ENCODE measurements around the gene VPS35. TPM values are rescaled to one million over a fixed set of nuclear protein-coding genes. Genes with fewer than 3 reads are reported as not detected.

The VPS35 gene
- total and polyA plus RNA-seq, 2 of the 13 experiments (the other 11 are each of a cell fraction or from before 2014, with no cell fraction given) = 30.7 to 136 TPM

DNA sequence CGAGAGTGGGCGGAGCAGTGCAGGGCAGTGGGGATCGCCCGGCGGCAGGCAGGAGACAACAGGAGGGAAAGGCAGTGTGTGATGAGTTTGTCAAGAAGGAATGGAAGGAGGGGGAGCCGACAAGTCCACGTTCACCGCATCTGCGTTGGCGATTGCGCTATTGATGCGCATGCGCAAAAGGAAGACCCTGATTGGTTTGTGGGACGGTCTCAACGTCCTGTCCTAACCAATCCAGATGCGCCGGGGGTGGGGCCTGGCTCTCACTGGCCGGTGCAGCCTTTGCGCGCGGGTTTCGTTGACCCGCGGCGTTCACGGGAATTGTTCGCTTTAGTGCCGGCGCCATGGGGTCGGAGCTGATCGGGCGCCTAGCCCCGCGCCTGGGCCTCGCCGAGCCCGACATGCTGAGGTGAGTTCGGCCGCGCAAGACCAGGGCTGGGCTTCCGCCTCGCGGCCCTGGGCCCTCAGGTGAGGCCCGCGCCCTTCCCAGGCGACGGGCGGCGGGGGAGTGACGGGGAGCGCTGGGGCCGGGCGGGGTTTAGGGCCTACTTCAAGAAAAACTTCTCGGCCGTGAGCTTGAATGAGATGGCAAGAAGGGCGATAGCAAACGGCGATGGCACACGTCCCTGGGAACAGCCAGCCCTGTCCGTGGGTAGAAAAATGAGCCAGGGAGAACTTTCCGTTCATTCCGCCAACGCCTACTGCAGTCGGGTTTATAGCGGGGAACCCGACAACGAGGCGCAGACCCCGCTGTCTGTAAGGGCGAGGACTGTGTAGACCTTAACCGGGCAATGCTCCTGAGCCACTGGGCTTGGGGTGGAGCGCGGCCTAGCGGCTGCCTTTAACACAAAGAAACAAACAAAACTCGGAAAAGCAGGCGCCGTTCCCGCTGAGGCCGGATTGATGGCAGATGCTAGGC, 645 bp upstream of the VPS35 start, which contains the start of gene ORC6 (continued):
- TF ChIP-seq ZNF672 (CRISPR knock-in tag; IDR thresholded peaks at IDR 0.05) (no peak), MEIS2 (CRISPR knock-in tag; IDR thresholded peaks at IDR 0.05) (0 out of 2 replicates have a peak, but pooled peaks have one; percentile 13), RFX1 (IDR thresholded peaks at IDR 0.05) (no peak), SMC3 (IDR thresholded peaks at IDR 0.05; ENCODE audit: low read length) (0 out of 2 replicates have a peak, but pooled peaks have one; percentile 24), ZNF678 (CRISPR knock-in tag; IDR thresholded peaks at IDR 0.05) (no peak; the same call in 1 of the 2 replicates), KLF15 (CRISPR knock-in tag; IDR thresholded peaks at IDR 0.05; ENCODE audit: borderline replicate concordance) (no peak), ZNF317 (CRISPR knock-in tag; IDR thresholded peaks at IDR 0.05) (no peak), ZNF543 (CRISPR knock-in tag; IDR thresholded peaks at IDR 0.05) (peak; percentile 89), HNF4G (IDR thresholded peaks at IDR 0.05; ENCODE audit: borderline replicate concordance, low read depth, low read length) (no peak), HNF4G (CRISPR knock-in tag; IDR thresholded peaks at IDR 0.05; ENCODE audit: borderline replicate concordance, low read depth) (0 out of 2 replicates have a peak, but pooled peaks have one; percentile 40), SMAD1 (CRISPR knock-in tag; IDR thresholded peaks at IDR 0.05; ENCODE audit: borderline replicate concordance, low read depth) (no peak), ZNF670 (CRISPR knock-in tag; IDR thresholded peaks at IDR 0.05; ENCODE audit: borderline replicate concordance) (peak; percentile 81; the same call in 1 of the 2 replicates), HNRNPUL1 (IDR thresholded peaks at IDR 0.05; ENCODE audit: low read depth, low read length) (no peak), PCBP2 (optimal IDR thresholded peaks at IDR 0.05; ENCODE audit: low read depth, low read length, poor library complexity, severe bottlenecking) (no peak), CEBPB (IDR thresholded peaks at IDR 0.05; ENCODE audit: borderline replicate concordance, low read depth, low read length) (no peak), NRL (CRISPR knock-in tag; IDR thresholded peaks at IDR 0.05; ENCODE audit: borderline replicate concordance) (peak; percentile 28; the same call in 1 of the 2 replicates)
- TF ChIP-seq, protein P1, sequence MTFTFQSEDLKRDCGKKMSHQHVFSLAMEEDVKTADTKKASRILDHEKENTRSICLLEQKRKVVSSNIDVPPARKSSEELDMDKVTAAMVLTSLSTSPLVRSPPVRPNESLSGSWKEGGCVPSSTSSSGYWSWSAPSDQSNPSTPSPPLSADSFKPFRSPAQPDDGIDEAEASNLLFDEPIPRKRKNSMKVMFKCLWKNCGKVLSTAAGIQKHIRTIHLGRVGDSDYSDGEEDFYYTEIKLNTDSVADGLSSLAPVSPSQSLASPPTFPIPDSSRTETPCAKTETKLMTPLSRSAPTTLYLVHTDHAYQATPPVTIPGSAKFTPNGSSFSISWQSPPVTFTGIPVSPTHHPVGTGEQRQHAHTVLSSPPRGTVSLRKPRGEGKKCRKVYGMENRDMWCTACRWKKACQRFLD (CRISPR knock-in tag; IDR thresholded peaks at IDR 0.05; ENCODE audit: borderline replicate concordance) = no peak
- TF ChIP-seq, protein P2, sequence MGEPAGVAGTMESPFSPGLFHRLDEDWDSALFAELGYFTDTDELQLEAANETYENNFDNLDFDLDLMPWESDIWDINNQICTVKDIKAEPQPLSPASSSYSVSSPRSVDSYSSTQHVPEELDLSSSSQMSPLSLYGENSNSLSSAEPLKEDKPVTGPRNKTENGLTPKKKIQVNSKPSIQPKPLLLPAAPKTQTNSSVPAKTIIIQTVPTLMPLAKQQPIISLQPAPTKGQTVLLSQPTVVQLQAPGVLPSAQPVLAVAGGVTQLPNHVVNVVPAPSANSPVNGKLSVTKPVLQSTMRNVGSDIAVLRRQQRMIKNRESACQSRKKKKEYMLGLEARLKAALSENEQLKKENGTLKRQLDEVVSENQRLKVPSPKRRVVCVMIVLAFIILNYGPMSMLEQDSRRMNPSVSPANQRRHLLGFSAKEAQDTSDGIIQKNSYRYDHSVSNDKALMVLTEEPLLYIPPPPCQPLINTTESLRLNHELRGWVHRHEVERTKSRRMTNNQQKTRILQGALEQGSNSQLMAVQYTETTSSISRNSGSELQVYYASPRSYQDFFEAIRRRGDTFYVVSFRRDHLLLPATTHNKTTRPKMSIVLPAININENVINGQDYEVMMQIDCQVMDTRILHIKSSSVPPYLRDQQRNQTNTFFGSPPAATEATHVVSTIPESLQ (CRISPR knock-in tag; conservative IDR thresholded peaks at IDR 0.05) = no peak
- TF ChIP-seq, protein P3, sequence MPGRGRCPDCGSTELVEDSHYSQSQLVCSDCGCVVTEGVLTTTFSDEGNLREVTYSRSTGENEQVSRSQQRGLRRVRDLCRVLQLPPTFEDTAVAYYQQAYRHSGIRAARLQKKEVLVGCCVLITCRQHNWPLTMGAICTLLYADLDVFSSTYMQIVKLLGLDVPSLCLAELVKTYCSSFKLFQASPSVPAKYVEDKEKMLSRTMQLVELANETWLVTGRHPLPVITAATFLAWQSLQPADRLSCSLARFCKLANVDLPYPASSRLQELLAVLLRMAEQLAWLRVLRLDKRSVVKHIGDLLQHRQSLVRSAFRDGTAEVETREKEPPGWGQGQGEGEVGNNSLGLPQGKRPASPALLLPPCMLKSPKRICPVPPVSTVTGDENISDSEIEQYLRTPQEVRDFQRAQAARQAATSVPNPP (CRISPR knock-in tag; IDR thresholded peaks at IDR 0.05) = no peak
- TF ChIP-seq, protein P4, sequence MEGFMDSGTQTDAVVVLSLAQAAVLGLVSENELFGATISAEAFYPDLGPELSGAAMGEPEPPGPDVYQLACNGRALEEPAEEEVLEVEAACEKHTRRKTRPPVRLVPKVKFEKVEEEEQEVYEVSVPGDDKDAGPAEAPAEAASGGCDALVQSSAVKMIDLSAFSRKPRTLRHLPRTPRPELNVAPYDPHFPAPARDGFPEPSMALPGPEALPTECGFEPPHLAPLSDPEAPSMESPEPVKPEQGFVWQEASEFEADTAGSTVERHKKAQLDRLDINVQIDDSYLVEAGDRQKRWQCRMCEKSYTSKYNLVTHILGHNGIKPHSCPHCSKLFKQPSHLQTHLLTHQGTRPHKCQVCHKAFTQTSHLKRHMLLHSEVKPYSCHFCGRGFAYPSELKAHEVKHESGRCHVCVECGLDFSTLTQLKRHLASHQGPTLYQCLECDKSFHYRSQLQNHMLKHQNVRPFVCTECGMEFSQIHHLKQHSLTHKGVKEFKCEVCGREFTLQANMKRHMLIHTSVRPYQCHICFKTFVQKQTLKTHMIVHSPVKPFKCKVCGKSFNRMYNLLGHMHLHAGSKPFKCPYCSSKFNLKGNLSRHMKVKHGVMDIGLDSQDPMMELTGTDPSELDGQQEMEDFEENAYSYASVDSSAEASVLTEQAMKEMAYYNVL (CRISPR knock-in tag; IDR thresholded peaks at IDR 0.05; ENCODE audit: borderline replicate concordance) = peak; percentile 73; the same call in 1 of the 2 replicates
- TF ChIP-seq, protein P5, sequence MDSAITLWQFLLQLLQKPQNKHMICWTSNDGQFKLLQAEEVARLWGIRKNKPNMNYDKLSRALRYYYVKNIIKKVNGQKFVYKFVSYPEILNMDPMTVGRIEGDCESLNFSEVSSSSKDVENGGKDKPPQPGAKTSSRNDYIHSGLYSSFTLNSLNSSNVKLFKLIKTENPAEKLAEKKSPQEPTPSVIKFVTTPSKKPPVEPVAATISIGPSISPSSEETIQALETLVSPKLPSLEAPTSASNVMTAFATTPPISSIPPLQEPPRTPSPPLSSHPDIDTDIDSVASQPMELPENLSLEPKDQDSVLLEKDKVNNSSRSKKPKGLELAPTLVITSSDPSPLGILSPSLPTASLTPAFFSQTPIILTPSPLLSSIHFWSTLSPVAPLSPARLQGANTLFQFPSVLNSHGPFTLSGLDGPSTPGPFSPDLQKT (CRISPR knock-in tag; IDR thresholded peaks at IDR 0.05; ENCODE audit: borderline replicate concordance) = no peak; the same call in 1 of the 2 replicates
